Kidney capillary endothelial cell (primary cell): Measurements from ENCODE around the gene NEDD8.

Experiments used
- DNase-seq: peaks from one replicate; pipeline ENCODE4 v3.0.0-alpha.2; 2018; ENCODE audit warnings: low spot score

Gene NEDD8

DNA sequence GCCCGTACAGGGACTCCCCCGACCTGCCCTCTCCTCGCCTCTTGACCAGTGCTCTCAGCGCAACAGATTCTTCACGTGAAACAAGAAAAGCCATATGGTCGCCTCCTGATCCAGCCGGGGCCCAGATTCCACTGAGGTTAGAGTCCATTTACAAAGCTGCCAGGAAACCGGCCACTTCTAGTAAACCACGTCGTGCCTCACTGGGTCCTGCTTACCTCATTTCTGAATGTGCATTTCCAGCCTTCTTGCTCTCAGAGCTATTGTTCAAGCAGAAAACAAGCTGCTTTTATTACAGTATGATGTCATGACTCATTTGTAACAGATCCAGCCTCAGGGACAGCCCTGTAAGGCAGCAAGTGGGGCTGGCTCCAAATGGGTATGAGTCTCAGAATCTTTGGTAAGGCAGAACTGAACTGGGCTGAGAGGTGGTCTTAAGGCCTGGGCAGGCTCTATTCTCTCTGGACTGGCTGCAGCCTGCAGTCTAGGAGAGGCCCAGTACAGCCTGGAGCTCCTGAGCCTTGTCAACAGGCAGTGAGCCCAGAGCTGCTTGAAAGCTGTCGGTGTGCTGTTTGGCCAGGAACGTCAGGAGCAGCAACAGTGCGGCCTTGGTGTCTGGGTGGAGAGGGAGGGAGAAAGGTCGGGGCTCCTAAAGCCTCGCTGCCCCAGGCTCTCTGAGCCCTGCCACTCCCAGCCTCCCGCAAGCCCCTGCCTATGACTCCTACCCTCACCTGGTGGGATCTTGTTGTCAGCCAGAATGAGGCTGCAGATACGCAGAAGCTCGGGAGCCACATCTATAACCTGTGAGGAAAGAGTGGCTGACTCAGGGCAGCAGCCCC is 52.0 kb downstream of the NEDD8 start:
- peak; percentile 60 for DNase-seq

- DNase-seq: no peak
Observed at GRCh38 chr14:24179294-24179960, 52.7 kb downstream of the NEDD8 start.

GRCh38 chr14:24178399-24179178 is 53.6 kb downstream of the NEDD8 start:
- DNase-seq: no peak

DNA sequence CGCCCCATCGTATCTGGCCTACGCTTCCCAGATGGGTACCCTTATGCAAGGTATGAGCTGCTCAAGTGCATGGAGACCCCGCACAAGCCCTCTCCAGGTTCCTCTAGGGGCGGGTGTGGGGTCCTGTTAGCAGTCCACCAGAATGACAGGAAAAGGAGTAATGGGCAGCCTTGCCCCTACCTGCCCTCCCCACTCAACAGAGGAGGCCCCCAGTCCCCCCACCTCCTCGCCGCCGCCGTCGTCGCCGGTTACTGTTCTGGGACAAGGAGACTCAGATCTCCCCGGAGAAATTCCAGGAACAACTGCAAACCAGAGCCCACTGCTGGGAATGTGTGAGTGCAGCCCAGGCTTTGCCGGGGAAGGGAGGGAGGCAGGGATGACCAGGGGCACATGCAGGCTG is 54.3 kb downstream of the NEDD8 start:
- no peak for DNase-seq

- no peak for DNase-seq
Observed at GRCh38 chr14:24177041-24177825, 54.9 kb downstream of the NEDD8 start.

GRCh38 chr14:24176599-24176998 is 55.6 kb downstream of the NEDD8 start:
- DNase-seq: no peak

- no peak for DNase-seq
Observed at GRCh38 chr14:24172871-24173281, 59.3 kb downstream of the NEDD8 start.

DNA sequence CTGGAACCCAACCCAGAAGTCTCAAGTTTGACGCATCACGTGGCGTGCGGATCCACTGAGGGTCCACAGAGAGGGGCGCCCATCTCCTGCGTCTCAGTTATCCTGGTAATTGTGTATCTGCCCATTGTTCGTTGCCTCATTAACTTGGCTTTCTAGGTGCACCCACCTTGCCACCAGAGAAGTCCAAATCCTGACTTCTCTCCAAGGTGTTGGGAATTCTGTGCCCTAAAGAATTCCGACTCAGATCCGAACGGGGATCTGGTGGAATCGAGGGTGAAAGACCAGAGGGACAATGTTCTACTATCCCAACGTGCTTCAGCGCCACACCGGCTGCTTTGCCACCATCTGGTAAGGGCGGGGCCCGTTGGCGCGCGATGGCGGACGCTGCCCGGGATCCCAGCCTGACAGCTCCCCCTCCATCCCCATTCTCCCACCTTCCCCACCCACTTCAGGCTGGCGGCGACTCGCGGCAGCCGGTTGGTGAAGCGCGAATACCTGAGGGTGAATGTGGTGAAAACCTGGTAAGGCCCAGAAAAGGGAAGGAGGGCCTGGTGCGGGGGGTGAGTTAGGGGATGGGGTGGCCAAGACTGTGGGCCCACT is 59.8 kb downstream of the NEDD8 start:
- no peak for DNase-seq

- DNase-seq: peak; percentile 82
Observed at GRCh38 chr14:24171422-24172260, 60.5 kb downstream of the NEDD8 start, which contains the start of gene REC8. TSS of gene REC8 (plus strand) at chr14:24172080. CDS start at chr14:24172553, 473 bp downstream.

- no peak for DNase-seq
Observed at GRCh38 chr14:24167469-24168114, 64.6 kb downstream of the NEDD8 start.
